ENCODE results near the gene FAF1. TPM values are rescaled to one million over a fixed set of nuclear protein-coding genes. Genes with fewer than 3 reads are reported as not detected.

Gene FAF1
- total RNA-seq, 1 experiment from 2014 or later: 78.7 TPM

GRCh38 chr1:50993645-50994044, 33.6 kb upstream of the FAF1 start:
- CTCF ChIA-PET: no interaction called here
- no peak for TF ChIP-seq CTCF (IDR thresholded peaks at IDR 0.05; ENCODE audit: insufficient read depth in 1 of 2, low read depth in 1 of 2, low read length in 1 of 2, severe bottlenecking in 1 of 2, unreplicated experiment in 1 of 2)

GRCh38 chr1:50992532-50993318, 32.7 kb upstream of the FAF1 start:
- intact Hi-C loops (cut with micrococcal nuclease; ENCODE audit: unreplicated experiment): no loop called here
- H3K4me3 Mint-ChIP-seq (ENCODE audit: unreplicated experiment): no peak overlapping the region
- ChIA-PET POLR2A (no interaction called here), CTCF (no interaction called here)
- DNase-seq: no peak
- BruUV-seq (replicated peaks): no TSS peak
- no peaks in the 10 kb centered on the region for H3K27me3 ChIP-seq (replicated peaks; ENCODE audit: control insufficient read depth, insufficient read depth, low read length)
- no peaks in the 10 kb centered on the region for H3K4me1 ChIP-seq
- no peaks in the 10 kb centered on the region for H3K9me3 ChIP-seq
- H3K27ac Mint-ChIP-seq (ENCODE audit: unreplicated experiment): no peak overlapping the region
- TF ChIP-seq CTCF (IDR thresholded peaks at IDR 0.05; ENCODE audit: insufficient read depth in 1 of 2, low read depth in 1 of 2, low read length in 1 of 2, severe bottlenecking in 1 of 2, unreplicated experiment in 1 of 2): no peak
- no peaks in the 10 kb centered on the region for H3K4me1 Mint-ChIP-seq (ENCODE audit: low read depth, unreplicated experiment)
- H3K27me3 Mint-ChIP-seq (ENCODE audit: insufficient read depth, unreplicated experiment): no peaks in the 10 kb centered on the region
- no peak overlapping the region for H3K4me3 ChIP-seq (ENCODE audit: low read depth, low read length)
- H3K9me3 Mint-ChIP-seq (ENCODE audit: unreplicated experiment): no peaks in the 10 kb centered on the region
- H3K36me3 Mint-ChIP-seq (ENCODE audit: insufficient read depth, unreplicated experiment): no peaks in the 10 kb centered on the region
- H3K36me3 ChIP-seq (ENCODE audit: control insufficient read depth, insufficient read depth, low read length): no peaks in the 10 kb centered on the region

More at GRCh38 chr1:50993645-50994044, 33.6 kb upstream of the FAF1 start:
- no peaks in the 10 kb centered on the region for H3K36me3 ChIP-seq (ENCODE audit: control insufficient read depth, insufficient read depth, low read length)
- no TSS peak for BruUV-seq (replicated peaks)
- H3K4me1 ChIP-seq: no peaks in the 10 kb centered on the region
- Mint-ChIP-seq H3K4me3 (ENCODE audit: unreplicated experiment) (no peak overlapping the region), H3K36me3 (ENCODE audit: insufficient read depth, unreplicated experiment) (no peaks in the 10 kb centered on the region), H3K27ac (ENCODE audit: unreplicated experiment) (no peak overlapping the region), H3K9me3 (ENCODE audit: unreplicated experiment) (no peaks in the 10 kb centered on the region), H3K27me3 (ENCODE audit: insufficient read depth, unreplicated experiment) (no peaks in the 10 kb centered on the region), H3K4me1 (ENCODE audit: low read depth, unreplicated experiment) (no peaks in the 10 kb centered on the region)
- no peaks in the 10 kb centered on the region for H3K9me3 ChIP-seq
- H3K27me3 ChIP-seq (replicated peaks; ENCODE audit: control insufficient read depth, insufficient read depth, low read length): no peaks in the 10 kb centered on the region
- no peak for DNase-seq
- intact Hi-C loops (cut with micrococcal nuclease; ENCODE audit: unreplicated experiment): no loop called here
- POLR2A ChIA-PET: no interaction called here
- no peak overlapping the region for H3K4me3 ChIP-seq (ENCODE audit: low read depth, low read length)

GRCh38 chr1:50989694-50990093, 29.6 kb upstream of the FAF1 start:
- H3K9me3 Mint-ChIP-seq (ENCODE audit: unreplicated experiment): no peaks in the 10 kb centered on the region
- intact Hi-C loops (cut with micrococcal nuclease; ENCODE audit: unreplicated experiment): no loop called here
- no peaks in the 10 kb centered on the region for H3K4me1 ChIP-seq
- DNase-seq: no peak
- no peaks in the 10 kb centered on the region for H3K27me3 Mint-ChIP-seq (ENCODE audit: insufficient read depth, unreplicated experiment)
- H3K27ac Mint-ChIP-seq (ENCODE audit: unreplicated experiment): no peak overlapping the region
- ChIA-PET CTCF (no interaction called here), POLR2A (no interaction called here)
- TF ChIP-seq CTCF (IDR thresholded peaks at IDR 0.05; ENCODE audit: insufficient read depth in 1 of 2, low read depth in 1 of 2, low read length in 1 of 2, severe bottlenecking in 1 of 2, unreplicated experiment in 1 of 2): no peak
- no peaks in the 10 kb centered on the region for H3K9me3 ChIP-seq
- no peaks in the 10 kb centered on the region for H3K4me1 Mint-ChIP-seq (ENCODE audit: low read depth, unreplicated experiment)
- no peak overlapping the region for H3K4me3 Mint-ChIP-seq (ENCODE audit: unreplicated experiment)
- no peaks in the 10 kb centered on the region for H3K36me3 ChIP-seq (ENCODE audit: control insufficient read depth, insufficient read depth, low read length)
- H3K36me3 Mint-ChIP-seq (ENCODE audit: insufficient read depth, unreplicated experiment): no peaks in the 10 kb centered on the region
- H3K4me3 ChIP-seq (ENCODE audit: low read depth, low read length): no peak overlapping the region
- H3K27me3 ChIP-seq (replicated peaks; ENCODE audit: control insufficient read depth, insufficient read depth, low read length): no peaks in the 10 kb centered on the region
- no TSS peak for BruUV-seq (replicated peaks)
